Measurements from ENCODE around the gene ELOVL5.
A peak's percentile ranks its signal among the peaks of the same experiment; 100 is the strongest.
"Not testable (repeated sequence)": the region's sequence is repeated elsewhere in the genome, so short reads cannot be mapped to it uniquely, and the experiment has no call there.

Gene ELOVL5

DNA sequence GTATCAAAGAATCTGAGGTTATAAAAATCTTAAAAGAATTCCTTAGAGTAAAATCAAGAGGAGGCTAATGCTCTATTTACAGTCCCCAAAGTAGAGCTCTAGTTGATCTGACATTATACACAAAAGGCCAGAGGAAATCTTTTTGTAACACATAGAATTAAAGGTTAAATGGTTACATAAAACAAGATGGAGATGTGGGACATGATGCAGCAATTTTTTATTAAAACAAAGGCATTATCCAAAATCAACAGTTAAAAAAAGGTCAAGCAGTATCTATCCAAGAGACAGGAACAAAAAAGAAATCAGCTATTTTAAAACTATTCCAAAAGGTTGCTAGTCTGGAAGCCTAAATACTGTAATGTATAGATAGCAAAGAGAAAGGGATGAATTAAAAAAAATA, 20.4 kb downstream of the ELOVL5 start:
- DNase-seq (ENCODE audit: low read depth): no peak

DNA sequence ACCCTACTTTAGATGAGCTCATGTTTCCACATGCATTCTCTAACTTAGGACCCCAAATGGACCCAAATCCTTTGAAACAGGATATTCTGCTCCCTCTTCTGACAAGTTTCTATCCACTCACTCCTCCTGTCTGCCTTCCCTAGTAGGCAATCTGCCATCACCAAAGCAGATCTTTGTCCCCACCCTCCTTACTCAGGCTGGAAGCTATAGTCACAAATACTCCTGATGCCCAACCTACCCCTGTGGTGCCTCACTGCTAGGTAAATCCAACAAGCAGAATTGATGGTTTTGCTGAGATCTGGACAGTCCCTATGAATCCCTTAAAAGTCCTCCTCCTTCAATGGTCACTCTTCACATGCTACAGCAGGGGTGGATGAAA, 21.7 kb downstream of the ELOVL5 start:
- DNase-seq (ENCODE audit: low read depth): peak; percentile 30

GRCh38 chr6:53326372-53327016, 22.3 kb downstream of the ELOVL5 start:
- peak; percentile 100 for DNase-seq (ENCODE audit: low read depth)

- DNase-seq (ENCODE audit: low read depth): no peak
These were observed 23.0 kb downstream of the ELOVL5 start for GRCh38 chr6:53325785-53326184.

DNA sequence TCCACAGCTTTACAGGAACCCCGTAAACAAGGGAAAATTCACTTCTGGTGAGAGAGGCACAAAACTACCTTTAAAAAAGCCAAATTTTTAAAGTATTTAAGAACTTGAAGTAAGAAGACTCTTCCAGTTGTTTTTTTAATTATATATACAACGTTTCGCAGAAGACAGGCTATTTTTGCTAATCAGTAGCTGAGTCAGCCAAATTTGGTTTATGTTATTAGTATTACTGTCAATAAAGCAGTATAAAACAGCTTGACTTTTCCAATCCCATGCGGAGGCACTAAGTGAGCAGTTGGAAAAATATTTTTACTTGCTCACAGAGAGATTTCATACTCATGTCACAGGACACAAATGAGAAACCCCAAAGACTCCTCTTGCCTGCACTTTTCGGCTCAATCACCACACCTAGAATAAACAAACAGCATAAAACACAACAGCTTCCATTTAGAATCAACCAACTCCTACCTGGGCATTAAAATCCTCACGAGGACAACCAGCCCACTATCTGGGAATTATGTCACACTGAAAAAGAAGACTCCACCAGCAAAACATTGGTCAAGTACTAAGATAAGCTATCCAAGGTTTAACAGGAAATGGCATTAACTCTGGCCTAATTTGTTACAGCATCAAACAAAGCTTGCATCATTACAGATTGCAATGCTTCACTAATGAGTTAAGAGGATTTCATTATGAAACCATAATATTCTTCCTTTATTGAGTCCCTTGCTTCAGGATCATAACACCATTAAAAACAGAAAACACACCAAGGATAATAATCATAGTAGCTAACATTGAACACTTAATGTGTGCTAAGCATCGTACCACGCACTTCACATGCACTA, 26.3 kb downstream of the ELOVL5 start:
- peak; percentile 45 for DNase-seq (ENCODE audit: low read depth)

GRCh38 chr6:53321701-53322100, 27.0 kb downstream of the ELOVL5 start:
- DNase-seq (ENCODE audit: low read depth): no peak

DNA sequence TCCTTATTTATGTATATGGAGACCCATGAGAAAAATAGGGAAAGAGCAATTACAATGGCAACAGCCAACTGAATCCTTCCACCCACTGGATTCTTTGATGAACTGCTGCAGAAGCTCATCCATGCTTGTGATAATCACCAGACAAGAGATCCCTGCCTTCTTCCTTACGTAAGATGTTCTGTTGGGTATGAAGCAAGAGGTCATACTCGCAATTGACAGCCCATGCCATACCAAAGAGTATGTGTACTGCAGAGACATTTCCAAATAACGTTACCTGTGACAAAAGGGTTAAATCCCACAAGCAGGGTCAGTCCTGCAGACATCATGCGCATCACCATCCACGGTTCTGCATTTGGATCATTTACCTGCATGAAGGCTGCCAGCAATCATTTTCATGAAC, 27.8 kb downstream of the ELOVL5 start:
- peak; percentile 84 for DNase-seq (ENCODE audit: low read depth)

DNA sequence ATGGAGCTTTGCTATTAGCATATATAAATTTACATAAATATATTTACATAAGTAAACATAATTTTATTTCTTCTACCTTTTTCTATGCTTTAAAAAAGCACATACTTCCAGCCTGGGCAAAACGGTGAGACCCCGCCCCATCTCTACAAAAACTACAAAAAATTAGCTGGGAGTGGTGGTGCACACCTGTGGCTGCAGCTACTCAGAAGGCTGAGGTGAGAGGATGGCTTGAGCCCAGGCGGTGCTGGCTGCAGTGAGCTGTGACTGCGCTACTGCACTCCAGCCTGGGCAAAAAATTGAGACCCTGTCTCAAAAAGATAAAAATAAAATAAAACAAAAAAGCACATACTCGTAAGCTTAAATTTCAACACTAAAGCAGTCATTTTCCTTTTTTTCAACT, 30.3 kb downstream of the ELOVL5 start:
- no peak for DNase-seq (ENCODE audit: low read depth)

DNA sequence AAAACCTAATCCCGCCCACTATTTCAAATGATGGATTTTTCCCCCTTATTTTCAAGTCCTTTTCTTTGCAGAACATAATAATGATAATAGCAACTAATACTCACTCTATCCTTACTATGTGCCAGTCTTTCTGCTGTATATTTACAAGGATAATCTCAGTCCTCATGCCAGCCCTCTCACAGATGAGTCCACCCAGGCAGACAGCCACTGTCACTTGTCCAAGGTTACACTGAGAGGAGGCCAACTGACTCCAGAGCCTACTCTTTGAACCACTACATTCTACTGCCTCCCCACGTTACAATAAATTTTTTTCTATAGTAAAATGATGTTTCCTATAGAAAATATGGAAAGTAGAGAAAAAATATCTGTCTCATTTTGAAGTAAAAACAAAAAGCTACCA, 30.9 kb downstream of the ELOVL5 start:
- DNase-seq (ENCODE audit: low read depth): no peak

DNA sequence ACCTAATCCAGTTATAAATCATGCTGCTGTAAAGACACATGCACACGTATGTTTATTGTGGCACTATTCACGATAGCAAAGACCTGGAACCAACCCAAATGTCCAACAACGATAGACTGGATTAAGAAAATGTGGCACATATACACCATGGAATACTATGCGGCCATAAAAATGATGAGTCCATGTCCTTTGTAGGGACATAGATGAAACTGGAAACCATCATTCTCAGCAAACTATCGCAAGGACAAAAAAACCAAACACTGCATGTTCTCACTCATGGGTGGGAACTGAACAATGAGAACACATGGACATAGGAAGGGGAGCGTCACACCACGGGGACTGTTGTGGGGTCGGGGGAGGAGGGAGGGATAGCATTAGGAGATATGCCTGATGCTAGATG, 31.5 kb downstream of the ELOVL5 start:
- not testable (repeated sequence) for DNase-seq (ENCODE audit: low read depth)

DNA sequence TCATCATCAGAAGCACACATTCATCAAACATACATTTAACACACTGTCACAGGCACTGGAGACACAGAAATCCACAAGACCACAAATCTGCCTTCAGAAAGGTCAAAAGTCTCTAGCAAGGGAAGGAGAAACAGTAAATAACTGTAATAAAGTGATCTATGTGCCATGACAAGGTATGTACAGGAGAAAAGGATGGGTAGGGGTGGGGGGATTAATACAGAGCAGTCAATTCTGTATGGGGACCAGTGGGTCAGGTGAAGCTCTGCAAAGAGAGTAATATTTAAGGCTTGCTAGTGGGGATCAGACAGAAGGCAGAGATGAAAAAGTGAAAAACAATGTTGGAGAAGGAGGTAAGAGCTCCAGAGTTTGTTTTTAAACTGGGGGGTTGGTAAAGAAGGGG, 32.6 kb downstream of the ELOVL5 start:
- DNase-seq (ENCODE audit: low read depth): no peak

DNA sequence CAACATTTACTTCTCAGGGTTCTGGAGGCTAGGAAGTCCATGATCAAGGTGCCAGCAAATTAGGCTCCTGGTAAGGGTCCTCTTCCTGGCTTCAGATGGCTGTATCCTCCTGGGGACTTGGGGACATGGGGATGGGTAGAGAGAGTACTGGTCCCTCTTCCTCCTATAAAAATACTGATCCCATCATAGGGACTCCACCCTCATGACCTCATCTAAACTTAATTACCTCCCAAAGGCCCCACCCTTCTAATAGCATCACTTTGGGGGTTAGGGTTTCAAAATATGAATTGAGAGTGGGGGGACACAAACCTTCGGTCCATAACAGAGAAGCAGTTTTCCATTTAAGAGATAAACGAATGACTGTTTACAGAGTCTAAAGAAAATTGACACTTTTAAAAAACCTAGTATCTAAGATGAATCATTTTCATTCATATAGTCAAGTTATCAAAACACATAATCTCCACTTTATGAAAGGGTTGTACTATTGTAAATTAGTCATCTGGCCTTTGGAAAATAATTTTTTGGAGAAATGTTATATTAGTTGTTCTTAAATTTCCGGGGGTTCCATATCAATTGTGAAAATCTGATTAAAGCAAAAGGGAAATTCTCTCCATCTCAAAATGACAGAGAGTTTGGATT, 33.5 kb downstream of the ELOVL5 start:
- no peak for DNase-seq (ENCODE audit: low read depth)

GRCh38 chr6:53313784-53314400, 34.9 kb downstream of the ELOVL5 start:
- peak; percentile 91 for DNase-seq (ENCODE audit: low read depth)

DNA sequence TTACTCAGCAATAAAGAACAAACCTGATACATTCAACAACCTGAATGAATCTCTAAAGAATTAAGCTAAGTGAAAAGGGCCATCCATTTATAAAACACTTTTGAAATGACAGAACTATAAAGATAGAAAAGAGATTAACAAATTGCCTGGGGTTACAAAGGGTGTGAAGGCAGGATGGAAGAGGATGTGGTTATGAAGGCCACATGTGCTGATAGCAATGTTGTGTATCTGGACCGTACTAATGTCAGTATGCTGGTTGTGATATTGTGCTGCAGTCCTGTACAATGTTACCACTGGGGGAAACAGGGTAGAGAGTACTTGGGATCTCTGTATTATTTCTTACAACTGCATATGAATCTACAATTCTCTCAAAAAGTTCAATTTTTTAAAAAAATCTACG, 36.4 kb downstream of the ELOVL5 start:
- no peak for DNase-seq (ENCODE audit: low read depth)

DNA sequence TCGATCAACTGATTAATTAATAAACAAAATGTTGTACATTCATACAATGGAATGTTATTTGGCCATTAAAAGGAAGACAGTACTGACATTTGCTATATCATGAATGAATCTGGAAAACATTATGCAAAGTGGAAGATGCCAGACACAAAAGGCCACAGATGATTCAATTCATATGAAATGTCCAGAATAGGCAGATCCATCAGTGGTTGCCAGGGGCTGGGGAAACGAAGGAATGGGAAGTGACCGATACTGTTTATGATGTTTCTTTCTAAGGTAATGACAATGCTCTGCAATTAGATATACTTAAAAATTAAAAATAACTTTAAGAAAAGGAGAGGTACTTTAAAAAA, 37.2 kb downstream of the ELOVL5 start:
- DNase-seq (ENCODE audit: low read depth): no peak

GRCh38 chr6:53310771-53311585, 37.8 kb downstream of the ELOVL5 start:
- peak; percentile 47 for DNase-seq (ENCODE audit: low read depth)

- no peak for DNase-seq (ENCODE audit: low read depth)
These were observed 38.8 kb downstream of the ELOVL5 start for GRCh38 chr6:53309901-53310300.

DNA sequence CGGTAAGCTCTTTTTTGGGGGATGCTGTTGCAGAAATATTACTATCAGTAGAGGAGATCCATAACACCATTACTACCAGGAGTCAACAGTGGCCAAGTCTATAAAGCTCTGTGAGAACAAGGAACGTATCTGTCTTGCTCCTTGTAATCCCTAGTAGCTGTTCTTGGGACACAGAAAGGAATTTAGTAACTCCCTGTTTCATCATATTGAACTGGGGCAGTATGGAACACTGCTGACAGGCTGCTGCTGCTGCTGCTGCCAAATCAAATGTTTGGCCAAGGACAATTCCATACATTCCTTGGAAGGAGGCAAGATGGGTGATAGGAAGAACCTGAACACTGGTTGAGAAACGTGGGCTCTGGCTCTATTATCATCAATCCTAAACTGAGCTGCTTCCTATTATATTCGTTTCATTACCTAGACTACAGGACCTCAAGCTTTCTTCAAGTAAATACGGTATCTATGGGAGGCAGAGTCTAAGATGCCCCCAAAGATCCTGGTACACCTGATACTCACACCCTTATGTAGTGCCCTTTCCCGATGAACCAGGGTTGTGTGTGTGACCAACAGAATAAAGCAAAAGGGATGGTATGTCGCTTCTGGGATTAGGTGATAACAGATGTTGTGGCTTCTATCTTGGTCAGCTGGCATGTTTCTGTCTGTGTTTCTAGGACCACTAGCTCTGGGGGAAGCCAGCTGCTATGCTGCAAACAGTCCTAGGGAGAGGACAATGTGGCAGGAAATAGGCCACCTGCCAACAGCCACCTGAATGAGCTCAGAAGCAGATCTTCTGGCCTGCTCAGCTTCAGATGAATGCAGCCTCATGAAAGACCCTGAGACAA, 39.5 kb downstream of the ELOVL5 start:
- DNase-seq (ENCODE audit: low read depth): peak; percentile 76

DNA sequence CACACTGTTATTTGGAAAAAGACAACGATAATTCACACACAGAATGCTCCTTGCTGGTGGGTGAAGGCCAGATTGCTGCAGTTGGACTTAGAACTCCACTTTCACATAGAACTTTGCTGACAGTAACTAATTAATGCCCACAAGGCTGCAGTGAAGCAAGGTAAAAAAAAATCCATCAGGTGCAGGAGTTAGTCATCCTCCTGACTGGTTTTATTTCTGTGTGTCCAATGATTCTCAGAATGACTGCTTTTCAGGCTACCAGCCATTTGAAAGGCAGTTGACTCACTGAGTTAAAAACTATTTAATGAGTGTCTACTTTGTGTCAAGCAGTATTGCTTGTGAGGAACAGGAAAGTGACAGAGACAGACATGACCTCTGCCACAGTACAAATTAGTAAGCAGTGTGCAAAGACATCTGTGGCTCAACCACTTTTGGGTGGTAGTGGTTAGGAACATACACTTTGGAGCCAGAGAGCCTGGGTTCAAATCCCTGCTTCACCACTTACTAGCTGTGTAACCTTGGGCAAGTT, 41.9 kb downstream of the ELOVL5 start:
- peak; percentile 42 for DNase-seq (ENCODE audit: low read depth)

- not testable (repeated sequence) for DNase-seq (ENCODE audit: low read depth)
These were observed 42.5 kb downstream of the ELOVL5 start for GRCh38 chr6:53306217-53306616.

DNA sequence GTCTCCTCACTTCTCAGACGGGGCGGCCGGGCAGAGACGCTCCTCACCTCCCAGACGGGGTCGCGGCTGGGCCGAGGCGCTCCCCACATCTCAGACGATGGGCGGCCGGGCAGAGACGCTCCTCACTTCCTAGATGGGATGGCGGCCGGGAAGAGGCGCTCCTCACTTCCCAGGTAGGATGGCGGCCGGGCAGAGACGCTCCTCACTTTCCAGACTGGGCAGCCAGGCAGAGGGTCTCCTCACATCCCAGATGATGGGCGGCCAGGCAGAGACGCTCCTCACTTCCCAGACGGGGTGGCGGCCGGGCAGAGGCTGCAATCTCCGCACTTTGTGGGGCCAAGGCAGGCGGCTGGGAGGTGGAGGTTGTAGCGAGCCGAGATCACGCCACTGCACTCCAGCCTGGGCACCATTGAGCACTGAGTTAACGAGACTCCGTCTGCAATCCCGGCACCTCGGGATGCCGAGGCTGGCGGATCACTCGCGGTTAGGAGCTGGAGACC, 43.2 kb downstream of the ELOVL5 start:
- DNase-seq (ENCODE audit: low read depth): not testable (repeated sequence)
